NCI-H446 (cell line): ENCODE measurements around the gene TMSB15B.
"Not testable (repeated sequence)": the region's sequence is repeated elsewhere in the genome, so short reads cannot be mapped to it uniquely, and the experiment has no call there.

Experiments used
- DNase-seq, 2 experiments: peaks; one replicate each; lab custom pipeline; 2025; lab: John Stamatoyannopoulos, UW

The TMSB15B gene

GRCh38 chrX:103962411-103963278 is at the start of gene TMSB15B:
Gene TMSB15B, plus strand, starts transcription at chrX:103962627.
- DNase-seq = not testable (repeated sequence)

GRCh38 chrX:103913356-103914020 is 48.9 kb upstream of the TMSB15B start:
- DNase-seq = no peak

GRCh38 chrX:103918050-103918449 is 44.4 kb upstream of the TMSB15B start:
- peak in 1 of 2 experiments; percentile 61 for DNase-seq

GRCh38 chrX:103918571-103919269 is 43.7 kb upstream of the TMSB15B start:
- DNase-seq = peak in 1 of 2 experiments; percentile 25

GRCh38 chrX:103919270-103919637 is 43.2 kb upstream of the TMSB15B start:
- DNase-seq = peak in 1 of 2 experiments; percentile 9

GRCh38 chrX:103920515-103920914 is 41.9 kb upstream of the TMSB15B start:
- DNase-seq = not testable (repeated sequence)

- no peak for DNase-seq
Measured at GRCh38 chrX:103927030-103927429, 35.4 kb upstream of the TMSB15B start.

- no peak for DNase-seq
Measured at GRCh38 chrX:103927633-103928032, 34.8 kb upstream of the TMSB15B start.

- DNase-seq = no peak
Measured at GRCh38 chrX:103932133-103932532, 30.3 kb upstream of the TMSB15B start.

GRCh38 chrX:103940257-103940656 is 22.2 kb upstream of the TMSB15B start:
- not testable (repeated sequence) for DNase-seq

GRCh38 chrX:103941201-103941975 is 21.0 kb upstream of the TMSB15B start:
- DNase-seq = peak in 1 of 2 experiments; percentile 22

- no peak for DNase-seq
Measured at GRCh38 chrX:103949506-103949905, 12.9 kb upstream of the TMSB15B start.

GRCh38 chrX:103953353-103953752 is 9.1 kb upstream of the TMSB15B start:
- no peak for DNase-seq

- no peak for DNase-seq
Measured at GRCh38 chrX:103954259-103954658, 8.2 kb upstream of the TMSB15B start.

GRCh38 chrX:103960599-103960998 is 1.8 kb upstream of the TMSB15B start:
- DNase-seq = not testable (repeated sequence)

GRCh38 chrX:103983508-103983907 is 21.1 kb downstream of the TMSB15B start:
- DNase-seq = not testable (repeated sequence)

GRCh38 chrX:103999234-103999633 is 36.8 kb downstream of the TMSB15B start:
- no peak for DNase-seq

- no peak for DNase-seq
Measured at GRCh38 chrX:104008831-104009230, 46.4 kb downstream of the TMSB15B start.

GRCh38 chrX:104013158-104013557 is 50.7 kb downstream of the TMSB15B start:
- no peak for DNase-seq

GRCh38 chrX:104013606-104014005 is 51.2 kb downstream of the TMSB15B start, which contains the start of gene H2BW1:
Gene H2BW1, minus strand, starts transcription at chrX:104013708. Its CDS starts 132 bp downstream, at chrX:104013576.
- no peak for DNase-seq

GRCh38 chrX:104015576-104015975 is 53.1 kb downstream of the TMSB15B start:
- DNase-seq = not testable (repeated sequence)
